ENCODE measurements around the gene ZNF354C. TPM values are rescaled to one million over a fixed set of nuclear protein-coding genes. Genes with fewer than 3 reads are reported as not detected.

ZNF354C gene
- total RNA-seq, 1 donor: 8.6 TPM

DNA sequence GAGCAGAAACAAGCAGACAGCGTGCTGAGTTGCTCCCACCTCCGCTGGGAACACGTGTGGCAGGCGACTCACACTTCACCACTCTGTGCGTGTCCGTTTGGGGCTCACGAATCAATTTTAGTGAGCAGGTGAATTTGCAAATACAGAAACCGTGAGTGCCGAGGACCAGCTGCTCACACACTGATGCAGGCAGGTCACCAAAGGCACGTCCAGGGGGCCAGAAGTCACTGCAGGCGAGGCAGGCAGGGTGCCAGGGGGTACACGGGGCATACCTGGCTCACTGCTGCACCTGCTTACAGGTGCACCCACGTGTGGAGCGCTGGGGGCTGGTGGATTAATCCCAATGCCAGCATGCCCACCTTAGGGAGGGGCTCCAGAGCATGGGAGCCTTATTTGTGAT, 68.8 kb downstream of the ZNF354C start:
- H3K4me3 ChIP-seq (ENCODE audit: low read depth, low read length): no peak overlapping the region
- TF ChIP-seq, protein P1, sequence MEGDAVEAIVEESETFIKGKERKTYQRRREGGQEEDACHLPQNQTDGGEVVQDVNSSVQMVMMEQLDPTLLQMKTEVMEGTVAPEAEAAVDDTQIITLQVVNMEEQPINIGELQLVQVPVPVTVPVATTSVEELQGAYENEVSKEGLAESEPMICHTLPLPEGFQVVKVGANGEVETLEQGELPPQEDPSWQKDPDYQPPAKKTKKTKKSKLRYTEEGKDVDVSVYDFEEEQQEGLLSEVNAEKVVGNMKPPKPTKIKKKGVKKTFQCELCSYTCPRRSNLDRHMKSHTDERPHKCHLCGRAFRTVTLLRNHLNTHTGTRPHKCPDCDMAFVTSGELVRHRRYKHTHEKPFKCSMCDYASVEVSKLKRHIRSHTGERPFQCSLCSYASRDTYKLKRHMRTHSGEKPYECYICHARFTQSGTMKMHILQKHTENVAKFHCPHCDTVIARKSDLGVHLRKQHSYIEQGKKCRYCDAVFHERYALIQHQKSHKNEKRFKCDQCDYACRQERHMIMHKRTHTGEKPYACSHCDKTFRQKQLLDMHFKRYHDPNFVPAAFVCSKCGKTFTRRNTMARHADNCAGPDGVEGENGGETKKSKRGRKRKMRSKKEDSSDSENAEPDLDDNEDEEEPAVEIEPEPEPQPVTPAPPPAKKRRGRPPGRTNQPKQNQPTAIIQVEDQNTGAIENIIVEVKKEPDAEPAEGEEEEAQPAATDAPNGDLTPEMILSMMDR (IDR thresholded peaks at IDR 0.05; ENCODE audit: insufficient read depth, low read length): no peak
- no peak for DNase-seq (ENCODE audit: low read depth)

DNA sequence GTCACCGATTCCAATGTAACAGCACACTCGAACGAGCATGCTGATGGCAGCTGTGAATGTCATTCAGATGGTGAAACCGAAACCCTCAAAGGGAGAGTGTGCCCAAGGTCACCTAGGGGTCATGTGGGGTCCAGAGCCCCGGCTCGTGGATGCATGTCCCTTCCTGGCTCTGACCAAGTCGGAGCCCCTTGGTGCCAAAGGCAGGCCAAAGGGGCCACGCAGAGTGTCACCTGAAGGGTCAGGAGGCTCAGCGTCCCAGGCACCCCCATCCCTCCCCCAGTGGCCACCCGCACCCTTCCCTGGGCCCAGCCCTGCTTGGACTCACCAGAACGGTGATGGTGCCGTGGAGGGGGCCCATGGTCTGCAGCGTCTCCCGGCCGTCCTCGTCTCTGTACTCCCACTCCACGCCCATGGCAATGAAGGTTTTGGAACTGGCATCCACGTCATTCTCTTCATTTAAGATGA, 69.5 kb downstream of the ZNF354C start:
- TF ChIP-seq, protein P1 (IDR thresholded peaks at IDR 0.05; ENCODE audit: insufficient read depth, low read length): no peak
- H3K4me3 ChIP-seq (ENCODE audit: low read depth, low read length): no peak overlapping the region
- no peak for DNase-seq (ENCODE audit: low read depth)

DNA sequence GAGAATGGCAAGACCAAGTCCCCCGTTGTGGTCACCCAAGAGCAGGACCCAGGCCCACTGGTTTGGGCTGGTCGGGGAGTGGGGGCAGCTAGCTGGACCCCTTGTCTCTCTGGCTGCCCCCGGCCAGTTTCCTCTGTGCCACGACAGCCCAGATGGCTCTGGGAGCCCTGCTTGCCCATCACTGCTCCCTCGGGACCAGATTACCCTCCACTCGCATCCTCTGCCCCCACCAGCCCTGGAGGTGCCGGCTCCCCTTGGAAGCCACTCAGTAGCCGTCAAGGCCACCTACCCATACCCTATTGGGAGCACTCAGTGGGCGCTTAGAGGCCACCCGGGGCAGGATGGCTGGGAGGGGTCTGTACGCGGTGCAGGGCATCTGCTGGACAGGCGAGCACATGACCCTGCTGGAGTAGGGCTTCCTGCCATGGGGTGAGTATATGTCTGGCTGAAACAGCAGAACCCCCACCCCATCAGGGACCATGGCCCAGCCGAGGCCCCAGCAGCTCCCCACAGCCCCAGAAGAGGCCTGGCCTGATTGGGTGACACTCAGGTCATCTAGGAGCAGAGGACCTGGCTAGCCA, 70.0 kb downstream of the ZNF354C start:
- TF ChIP-seq, protein P1 (IDR thresholded peaks at IDR 0.05; ENCODE audit: insufficient read depth, low read length): no peak
- DNase-seq (ENCODE audit: low read depth): no peak
- no peak overlapping the region for H3K4me3 ChIP-seq (ENCODE audit: low read depth, low read length)

DNA sequence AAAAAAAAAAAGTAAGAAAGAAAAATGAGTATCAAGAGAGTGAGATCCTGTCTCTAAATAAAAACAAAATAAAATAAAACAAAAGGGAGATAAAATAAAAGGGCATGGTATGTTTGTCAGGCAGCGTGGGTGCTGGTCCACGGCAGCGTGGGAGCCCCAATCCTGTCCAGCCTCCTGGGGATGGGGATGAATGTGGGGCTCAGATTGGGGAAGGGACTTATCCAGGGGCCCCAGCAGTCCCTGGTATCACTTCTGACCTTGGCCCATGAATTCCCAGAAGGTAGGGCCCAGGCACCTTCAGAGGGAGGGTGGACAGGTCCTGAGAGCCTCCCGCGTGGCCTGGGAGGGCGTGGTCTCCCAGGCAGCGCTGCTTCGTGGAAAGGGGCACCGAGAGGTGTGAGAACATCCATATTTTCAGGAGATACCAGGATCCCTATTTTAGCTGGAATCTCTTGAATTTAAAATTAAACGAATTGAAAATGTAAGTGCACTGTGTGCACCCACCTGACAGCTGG, 71.2 kb downstream of the ZNF354C start:
- no peak for DNase-seq (ENCODE audit: low read depth)
- TF ChIP-seq, protein P1 (IDR thresholded peaks at IDR 0.05; ENCODE audit: insufficient read depth, low read length): no peak

DNA sequence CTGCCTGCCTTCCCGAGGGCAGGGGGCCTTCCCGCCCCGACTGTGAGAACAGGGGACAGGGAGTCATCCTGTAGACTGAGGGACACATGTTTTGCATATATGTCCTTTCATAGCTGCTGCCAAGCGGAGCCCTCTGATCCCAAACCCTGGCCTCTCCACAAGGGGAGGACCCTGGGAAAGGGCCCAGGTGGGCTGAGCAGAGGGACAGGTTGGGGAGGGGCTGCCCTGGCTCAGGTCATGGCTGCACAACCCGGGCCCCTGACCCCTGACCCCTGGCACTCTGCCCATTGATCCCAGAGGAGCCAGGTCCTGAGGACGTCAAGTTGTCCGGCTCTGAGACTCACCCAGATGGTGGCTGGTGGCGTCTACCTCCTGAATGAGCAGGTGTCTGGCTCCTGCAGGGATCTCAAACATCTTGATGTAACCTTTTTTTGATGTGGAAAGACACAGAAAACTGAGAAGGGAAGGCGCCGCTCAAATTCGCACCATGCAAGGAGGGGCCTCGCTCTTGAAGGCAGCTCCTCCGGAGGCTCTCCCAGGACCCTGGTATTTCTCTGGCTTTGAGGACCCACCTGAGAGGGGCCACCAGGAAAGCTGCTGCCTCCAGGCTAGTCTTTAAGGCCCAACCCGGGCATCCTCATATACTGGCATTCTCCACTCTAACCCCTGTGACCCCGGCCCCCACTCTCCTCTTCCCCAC, 71.9 kb downstream of the ZNF354C start:
- no peak overlapping the region for H3K4me3 ChIP-seq (ENCODE audit: low read depth, low read length)
- DNase-seq (ENCODE audit: low read depth): no peak
- TF ChIP-seq, protein P1 (IDR thresholded peaks at IDR 0.05; ENCODE audit: insufficient read depth, low read length): no peak

More for the DNA sequence above, 71.2 kb downstream of the ZNF354C start:
- no peak overlapping the region for H3K4me3 ChIP-seq (ENCODE audit: low read depth, low read length)

DNA sequence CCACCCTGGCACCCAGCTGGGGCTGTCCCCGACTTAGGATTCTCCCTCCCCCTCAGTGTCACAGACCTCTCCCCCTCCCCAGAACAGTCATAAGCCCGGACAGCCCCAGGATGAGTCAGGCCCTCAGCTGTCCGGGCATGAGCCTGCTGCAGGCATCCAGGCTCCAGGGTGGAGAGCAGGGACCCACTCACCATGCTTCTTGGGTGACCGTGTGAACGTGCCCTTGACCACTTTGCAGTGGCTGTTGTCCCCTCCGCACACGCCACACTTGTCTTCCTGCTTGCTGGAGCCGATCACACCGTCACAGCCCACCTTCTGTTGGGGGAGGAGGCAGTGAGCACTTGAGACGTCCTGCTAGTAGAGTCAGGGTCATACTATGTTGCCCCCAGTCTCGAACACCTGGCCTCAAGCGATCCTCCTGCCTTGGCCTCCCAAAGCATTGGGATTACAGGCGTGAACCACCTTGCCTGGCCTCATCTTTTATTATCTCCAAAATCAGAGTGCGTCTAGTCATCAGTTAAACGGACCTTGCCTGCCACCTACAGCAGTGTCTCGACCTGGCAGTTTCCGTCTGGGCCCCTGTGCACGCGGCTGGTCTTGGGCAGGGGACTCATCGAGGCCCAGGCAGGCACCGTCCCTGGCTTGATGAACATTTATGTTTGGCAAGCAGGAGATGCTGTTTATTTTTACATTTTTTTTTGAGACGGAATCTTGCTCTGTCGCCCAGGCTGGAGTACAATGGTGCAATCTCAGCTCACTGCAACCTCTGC, 72.6 kb downstream of the ZNF354C start:
- no peak overlapping the region for H3K4me3 ChIP-seq (ENCODE audit: low read depth, low read length)
- TF ChIP-seq, protein P1 (IDR thresholded peaks at IDR 0.05; ENCODE audit: insufficient read depth, low read length): no peak
- DNase-seq (ENCODE audit: low read depth): no peak

Other genes starting within 250 kb of the ZNF354C start
- 9.8 and 19.6 TPM in 2 replicates for gene ZNF354B, start 200.4 kb upstream of the ZNF354C start, total RNA-seq (ENCODE audit: low replicate concordance)
- 0.36 and 2.7 TPM in 2 replicates for gene ZFP2, start 164.5 kb upstream of the ZNF354C start, total RNA-seq (ENCODE audit: low replicate concordance)
- 0.18 and 3.0 TPM in 2 replicates for gene ZNF454, start 119.2 kb upstream of the ZNF354C start, total RNA-seq (ENCODE audit: low replicate concordance)
- not detected in 2 replicates for gene GRM6, start 65.1 kb upstream of the ZNF354C start, total RNA-seq (ENCODE audit: low replicate concordance)
- gene ZNF879, start 36.6 kb upstream of the ZNF354C start, total RNA-seq (ENCODE audit: low replicate concordance): 3.9 and 5.2 TPM in 2 replicates

Data from fibroblast of the aortic adventitia (primary cell).